Gastroesophageal sphincter (tissue), 4 donors: Measurements from ENCODE around the gene IRF3. TPM values are rescaled to one million over a fixed set of nuclear protein-coding genes. Genes with fewer than 3 reads are reported as not detected.
A peak's percentile ranks its signal among the peaks of the same experiment; 100 is the strongest.

Experiments
- ATAC-seq: fragments of 150-250 bp; one replicate; pipeline ENCODE4 v1.9.1; 2016; ENCODE audit warnings: mild to moderate bottlenecking, moderate library complexity
- H3K27ac ChIP-seq, 4 donors: fragments of 200-600 bp; sonication (generic) in 3 of 4; 1 replicate in 3 of 4; 2 replicates in 1 of 4; pipeline ENCODE4 v1.5.1; 2016 to 2019
- H3K27me3 ChIP-seq: fragments of 200-600 bp; sonication (generic); one replicate; pipeline ENCODE4 v1.5.1; 2019
- H3K36me3 ChIP-seq, 2 donors: fragments of 200-600 bp; sonication (generic); one replicate each; pipeline ENCODE4 v1.5.1; 2019; ENCODE audit warnings: control low read depth in 1 of 2
- H3K4me1 ChIP-seq, 3 donors: fragments of 200-600 bp; sonication (generic); 1 replicate in 2 of 3; 2 replicates in 1 of 3; pipeline ENCODE4 v1.5.1; 2016 to 2019; ENCODE audit warnings: control low read depth in 2 of 3
- H3K4me3 ChIP-seq, 2 donors: fragments of 200-600 bp; sonication (generic); one replicate each; pipeline ENCODE4 v1.5.1; 2019; ENCODE audit warnings: mild to moderate bottlenecking in 1 of 2, moderate library complexity in 1 of 2
- H3K9me3 ChIP-seq, 3 donors: fragments of 200-600 bp; sonication (generic); one replicate each; pipeline ENCODE4 v1.5.1; 2017 to 2019; ENCODE audit warnings: control low read depth in 2 of 3
- EP300 ChIP-seq: sonication (generic); formaldehyde crosslinking; IDR thresholded peaks from one replicate; pipeline ENCODE4 v1.6.1; 2017; ENCODE audit warnings: antibody characterized with exemption, mild to moderate bottlenecking
- POLR2A ChIP-seq, 2 donors: fragments of 450-650 bp; IDR thresholded peaks; one replicate each; pipeline ENCODE4 v1.6.1; 2017; ENCODE audit warnings: antibody characterized with exemption in 2 of 2, mild to moderate bottlenecking in 2 of 2, moderate library complexity in 1 of 2
- POLR2AphosphoS5 ChIP-seq: sonication (generic); formaldehyde crosslinking; IDR thresholded peaks from one replicate; pipeline ENCODE4 v1.6.1; 2017; ENCODE audit warnings: antibody characterized with exemption
- WGBS, 2 donors: methylation state at CpG; one replicate each; pipeline ENCODE4 v1.1.5; 2018; ENCODE audit warnings: low coverage in 1 of 2; 5-methylcytosine and 5-hydroxymethylcytosine counted together
- total RNA-seq, 4 donors: library from RNA; depleted of rRNA; stranded (reverse); fragments of >200 nt; gene quantifications; one replicate each; pipeline ENCODE4 v1.1.0, GENCODE V29; 2016
- TF ChIP-seq, protein P1 (sequence below), 4 experiments: fragments of 200-600 bp in 2 of 4; fragments of 450-650 bp in 2 of 4; sonication (generic) in 1 of 4; IDR thresholded peaks; one replicate each; pipeline ENCODE4 v1.5.1; 2017 to 2019; ENCODE audit warnings: antibody characterized with exemption in 4 of 4, mild to moderate bottlenecking in 2 of 4, moderate library complexity in 2 of 4

Gene IRF3
- total RNA-seq, 4 donors from 2014 or later: 29.2 to 68.6 (median 39.9) TPM

DNA sequence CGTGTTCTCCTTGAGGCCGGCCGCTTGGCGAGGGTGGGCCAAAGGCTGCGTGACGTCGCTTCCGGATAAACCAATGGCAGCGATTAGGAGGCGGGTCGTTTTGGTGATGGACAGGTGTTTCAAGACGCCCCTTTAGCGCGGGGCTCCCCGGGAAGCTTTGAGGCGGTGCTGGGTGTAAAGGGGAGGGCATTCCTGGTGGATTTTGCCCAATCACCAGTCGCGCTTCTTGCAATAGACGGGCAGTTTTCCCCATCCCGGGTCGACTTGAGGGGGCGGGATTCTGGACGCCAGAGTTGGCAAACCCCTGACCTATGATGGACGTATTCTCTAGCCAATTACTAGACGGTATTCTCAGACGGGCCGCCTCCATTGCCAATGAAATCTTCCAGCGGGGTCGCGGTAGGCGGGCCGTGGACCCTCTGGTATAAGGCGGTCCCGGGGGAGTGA lies 11.2 kb upstream of the IRF3 start:
- ATAC-seq: peak; percentile 91
- peak; percentile 53 for TF ChIP-seq POLR2AphosphoS5
- TF ChIP-seq POLR2A (IDR thresholded peaks at IDR 0.05): no peak
- Histone ChIP-seq H3K27ac (peak overlapping the region; percentile 70 to 96 (median 93)), H3K36me3 (peaks cover 0 to 10% of the 10 kb centered on the region in 2 donors), H3K9me3 (no peaks in the 10 kb centered on the region), H3K4me3 (peak overlapping the region; percentile 88 to 100), H3K27me3 (no peaks in the 10 kb centered on the region), H3K4me1 (peaks cover 0 to 69% (median 19%) of the 10 kb centered on the region in 3 donors)
- WGBS, 2 donors: no CpG with 5 or more reads among the region's 34 CpGs

DNA sequence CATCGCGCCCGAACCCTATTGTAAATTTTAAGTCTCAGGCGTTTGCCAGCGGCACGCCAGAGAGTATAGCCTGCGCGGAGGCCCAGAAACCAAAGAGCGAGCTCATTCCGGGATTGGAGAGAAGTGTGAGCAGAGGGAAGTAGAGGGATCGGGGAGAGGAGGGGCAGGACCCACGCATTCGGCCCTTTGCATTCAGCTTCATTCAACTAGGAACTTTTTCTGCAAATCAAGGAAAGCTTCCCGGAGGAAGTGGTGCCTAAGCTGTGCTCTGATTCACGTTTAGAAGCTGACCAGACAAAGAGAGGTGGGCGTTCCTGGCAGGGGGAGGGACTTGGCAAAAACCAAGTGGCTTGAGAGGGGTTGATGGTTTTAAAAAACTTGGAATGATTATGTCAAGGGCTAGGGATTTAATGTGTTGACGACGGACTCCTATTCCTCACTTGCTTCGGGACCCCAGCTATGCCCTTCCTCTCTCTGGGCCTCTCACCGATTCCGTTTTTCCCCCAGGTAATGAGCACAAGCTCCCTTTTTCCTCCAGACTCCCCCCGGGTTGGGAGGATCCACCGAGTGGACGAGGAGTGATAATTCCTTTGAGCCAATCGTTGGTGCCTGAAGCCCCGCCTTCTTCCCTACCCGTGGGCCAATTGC lies 10.6 kb upstream of the IRF3 start:
- Histone ChIP-seq H3K27ac (peak overlapping the region; percentile 81 to 94 (median 88)), H3K4me3 (peak overlapping the region; percentile 21 to 42), H3K36me3 (peaks cover 0 to 4% of the 10 kb centered on the region in 2 donors), H3K27me3 (no peaks in the 10 kb centered on the region), H3K4me1 (peaks cover 0 to 66% (median 19%) of the 10 kb centered on the region in 3 donors), H3K9me3 (no peaks in the 10 kb centered on the region)
- peak; percentile 57 for ATAC-seq
- TF ChIP-seq POLR2A (IDR thresholded peaks at IDR 0.05): peak in 1 of 2 donors; percentile 20
- no peak for TF ChIP-seq POLR2AphosphoS5
- TF ChIP-seq EP300: no peak
- TF ChIP-seq, protein P1, sequence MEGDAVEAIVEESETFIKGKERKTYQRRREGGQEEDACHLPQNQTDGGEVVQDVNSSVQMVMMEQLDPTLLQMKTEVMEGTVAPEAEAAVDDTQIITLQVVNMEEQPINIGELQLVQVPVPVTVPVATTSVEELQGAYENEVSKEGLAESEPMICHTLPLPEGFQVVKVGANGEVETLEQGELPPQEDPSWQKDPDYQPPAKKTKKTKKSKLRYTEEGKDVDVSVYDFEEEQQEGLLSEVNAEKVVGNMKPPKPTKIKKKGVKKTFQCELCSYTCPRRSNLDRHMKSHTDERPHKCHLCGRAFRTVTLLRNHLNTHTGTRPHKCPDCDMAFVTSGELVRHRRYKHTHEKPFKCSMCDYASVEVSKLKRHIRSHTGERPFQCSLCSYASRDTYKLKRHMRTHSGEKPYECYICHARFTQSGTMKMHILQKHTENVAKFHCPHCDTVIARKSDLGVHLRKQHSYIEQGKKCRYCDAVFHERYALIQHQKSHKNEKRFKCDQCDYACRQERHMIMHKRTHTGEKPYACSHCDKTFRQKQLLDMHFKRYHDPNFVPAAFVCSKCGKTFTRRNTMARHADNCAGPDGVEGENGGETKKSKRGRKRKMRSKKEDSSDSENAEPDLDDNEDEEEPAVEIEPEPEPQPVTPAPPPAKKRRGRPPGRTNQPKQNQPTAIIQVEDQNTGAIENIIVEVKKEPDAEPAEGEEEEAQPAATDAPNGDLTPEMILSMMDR (IDR thresholded peaks at IDR 0.05): peak in 1 of 4 experiments; percentile 13
- 0 to 5% methylated on average over 8 to 18 of the region's 27 CpGs for WGBS, 2 donors

DNA sequence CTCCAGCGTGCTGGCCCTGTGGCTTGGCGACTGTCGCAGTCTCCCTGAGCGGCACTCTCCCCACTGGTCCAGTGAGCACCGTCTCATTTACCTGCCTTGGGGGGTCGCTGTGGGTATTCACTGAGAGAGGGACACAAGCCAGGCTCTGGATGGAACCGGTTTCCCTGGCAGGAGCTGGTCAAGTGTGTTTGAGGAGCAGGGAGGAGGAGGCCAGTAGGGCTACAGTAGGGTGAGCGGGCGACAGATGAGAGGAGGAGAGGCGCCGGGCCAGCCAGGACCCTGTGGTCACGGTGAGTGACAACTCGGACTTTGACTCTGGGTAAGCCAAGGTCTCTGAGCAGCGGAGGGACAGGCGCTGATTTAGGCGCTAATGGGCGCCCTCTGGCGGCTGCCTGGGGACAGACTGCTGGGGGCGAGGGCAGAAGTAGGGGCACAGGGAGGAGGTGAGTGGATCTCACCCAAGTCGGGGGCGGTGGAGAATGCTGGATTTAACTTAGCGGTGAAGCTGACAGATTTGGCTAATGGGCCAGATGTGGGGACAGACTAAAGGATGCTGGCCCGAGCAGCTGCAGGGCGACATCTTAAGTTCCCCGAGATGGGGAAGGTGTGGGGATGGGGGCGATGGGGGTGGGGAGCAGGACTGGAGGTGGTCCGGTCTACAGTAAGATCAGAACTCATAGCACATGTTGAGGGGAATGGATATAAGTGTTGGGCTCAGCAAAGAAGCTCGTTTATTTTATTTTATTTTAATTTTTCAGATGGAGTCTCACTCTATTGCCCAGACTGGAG lies 6.7 kb upstream of the IRF3 start:
- Histone ChIP-seq H3K36me3 (peaks cover 0 to 23% of the 10 kb centered on the region in 2 donors), H3K27me3 (no peaks in the 10 kb centered on the region), H3K27ac (peak overlapping the region in 3 of 4 donors; percentile 47 to 66 (median 50)), H3K9me3 (no peaks in the 10 kb centered on the region), H3K4me3 (no peak overlapping the region), H3K4me1 (peaks cover 0 to 29% (median 0%) of the 10 kb centered on the region in 3 donors)
- no peak for ATAC-seq
- TF ChIP-seq, protein P1 (IDR thresholded peaks at IDR 0.05): peak in 3 of 4 experiments; percentile 80 to 91 (median 81)
- no peak for TF ChIP-seq EP300
- WGBS, 2 donors: 14 to 37% methylated on average over 9 to 16 of the region's 28 CpGs

DNA sequence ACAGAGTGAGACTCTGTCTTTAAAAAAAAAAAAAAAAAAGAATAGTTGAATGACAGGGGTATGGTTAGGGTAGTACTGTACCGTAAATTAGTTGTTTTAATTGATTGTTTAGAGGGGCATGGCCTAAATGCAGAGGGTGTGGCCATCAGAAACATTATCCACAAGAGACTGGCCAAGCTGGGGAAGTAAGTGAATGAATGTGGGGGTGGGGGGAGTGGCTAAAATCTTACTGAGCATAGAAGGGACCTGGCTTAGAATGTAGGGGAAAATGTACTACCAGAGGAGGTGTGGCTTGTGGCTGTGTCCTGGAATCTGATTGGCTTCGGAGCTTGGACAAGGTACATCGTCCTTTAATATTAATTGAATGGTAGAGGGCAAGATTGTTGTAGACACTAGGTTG lies 3.9 kb upstream of the IRF3 start:
- peaks cover 0 to 23% of the 10 kb centered on the region in 2 donors for H3K36me3 ChIP-seq
- no peak overlapping the region for H3K27ac ChIP-seq
- H3K27me3 ChIP-seq: no peaks in the 10 kb centered on the region
- no peak for TF ChIP-seq EP300
- TF ChIP-seq POLR2A (IDR thresholded peaks at IDR 0.05): no peak
- TF ChIP-seq, protein P1 (IDR thresholded peaks at IDR 0.05): no peak
- TF ChIP-seq POLR2AphosphoS5: no peak
- no peak for ATAC-seq
- WGBS, 2 donors: 74 to 100% methylated on average over 1 to 3 of the region's 3 CpGs
- H3K4me1 ChIP-seq: peaks cover 0 to 37% (median 7%) of the 10 kb centered on the region in 3 donors
- no peaks in the 10 kb centered on the region for H3K9me3 ChIP-seq
- no peak overlapping the region for H3K4me3 ChIP-seq

DNA sequence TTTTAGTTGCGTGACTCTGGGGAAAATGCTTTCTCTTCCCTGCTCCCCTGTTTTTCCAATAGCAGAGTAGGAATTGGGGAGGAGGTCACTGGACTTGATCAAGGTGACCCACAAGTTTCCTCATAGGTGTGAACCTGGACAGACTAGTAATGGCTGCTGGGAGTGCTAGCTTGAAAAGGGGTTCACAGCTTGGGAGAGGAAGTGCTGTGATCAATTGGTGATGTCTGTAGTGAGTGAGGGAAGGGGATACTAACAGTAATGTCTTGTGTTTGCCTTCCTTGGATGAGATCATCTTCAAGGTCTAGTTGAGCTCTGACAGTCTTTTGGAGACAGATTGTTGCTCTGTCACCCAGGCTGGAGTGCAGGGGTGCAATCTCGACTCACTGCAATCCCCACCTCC lies 1.8 kb upstream of the IRF3 start:
- H3K9me3 ChIP-seq: no peaks in the 10 kb centered on the region
- no peaks in the 10 kb centered on the region for H3K27me3 ChIP-seq
- ATAC-seq: no peak
- H3K4me3 ChIP-seq: no peak overlapping the region
- H3K4me1 ChIP-seq: peaks cover 0 to 53% (median 7%) of the 10 kb centered on the region in 3 donors
- H3K27ac ChIP-seq: no peak overlapping the region
- peaks cover 0 to 30% of the 10 kb centered on the region in 2 donors for H3K36me3 ChIP-seq
- WGBS, 2 donors: 93% methylated on average over 2 of the region's 2 CpGs; no CpG with 5 or more reads in 1 of the 2 donors
- TF ChIP-seq EP300 (no peak), POLR2AphosphoS5 (no peak), POLR2A (IDR thresholded peaks at IDR 0.05) (no peak)
- TF ChIP-seq, protein P1 (IDR thresholded peaks at IDR 0.05): no peak
